Peyer's patch (tissue), 4 donors: ENCODE data around the gene SPATA18. TPM values are rescaled to one million over a fixed set of nuclear protein-coding genes. Genes with fewer than 3 reads are reported as not detected.

Experiments
- DNase-seq, 3 donors: peaks; one replicate each; pipeline ENCODE4 v3.0.0-alpha.2; 2017 to 2019
- H3K27ac ChIP-seq, 4 donors: fragments of 200-600 bp; sonication (generic); one replicate each; pipeline ENCODE4 v1.5.1; 2016 to 2019
- H3K27me3 ChIP-seq, 2 donors: fragments of 200-600 bp; sonication (generic); one replicate each; pipeline ENCODE4 v1.5.1; 2019
- H3K36me3 ChIP-seq, 3 donors: fragments of 200-600 bp; sonication (generic); one replicate each; pipeline ENCODE4 v1.5.1; 2016 to 2019
- H3K4me1 ChIP-seq, 4 donors: fragments of 200-600 bp; sonication (generic); one replicate each; pipeline ENCODE4 v1.5.1; 2016 to 2019
- H3K4me3 ChIP-seq, 4 donors: fragments of 200-600 bp; sonication (generic); 1 replicate in 3 of 4; 2 replicates in 1 of 4; pipeline ENCODE4 v1.5.1; 2016 to 2019; ENCODE audit warnings: mild to moderate bottlenecking in 1 of 4
- H3K9me3 ChIP-seq, 4 donors: fragments of 200-600 bp; sonication (generic); one replicate each; pipeline ENCODE4 v1.5.1; 2016 to 2019; ENCODE audit warnings: mild to moderate bottlenecking in 1 of 4
- CTCF ChIP-seq, 6 experiments: fragments of 450-650 bp in 4 of 6; fragments of 200-600 bp in 2 of 6; sonication (generic) in 1 of 6; IDR thresholded peaks; one replicate each; pipeline ENCODE4 v1.5.1; 2017 to 2019; ENCODE audit warnings: antibody characterized with exemption in 6 of 6, mild to moderate bottlenecking in 3 of 6, moderate library complexity in 1 of 6
- POLR2A ChIP-seq, 2 donors: fragments of 450-650 bp; IDR thresholded peaks; one replicate each; pipeline ENCODE4 v1.5.1; 2017; ENCODE audit warnings: antibody characterized with exemption in 2 of 2, mild to moderate bottlenecking in 2 of 2, moderate library complexity in 2 of 2
- total RNA-seq, 4 donors: library from RNA; depleted of rRNA; stranded (reverse); fragments of >200 nt; gene quantifications; one replicate each; pipeline ENCODE4 v1.1.0, GENCODE V29; 2016

SPATA18 gene
- total RNA-seq, 4 donors from 2014 or later = 3.4 to 10.3 (median 4.3) TPM

GRCh38 chr4:52142816-52143215 is 91.7 kb downstream of the SPATA18 start:
- no peaks in the 10 kb centered on the region for H3K36me3 ChIP-seq
- no peaks in the 10 kb centered on the region for H3K4me1 ChIP-seq
- DNase-seq = no peak
- H3K9me3 ChIP-seq = no peaks in the 10 kb centered on the region
- TF ChIP-seq CTCF (IDR thresholded peaks at IDR 0.05) = no peak
- TF ChIP-seq POLR2A (IDR thresholded peaks at IDR 0.05) = no peak
- no peaks in the 10 kb centered on the region for H3K27me3 ChIP-seq
- H3K4me3 ChIP-seq = no peak overlapping the region
- no peak overlapping the region for H3K27ac ChIP-seq

GRCh38 chr4:52143815-52144214 is 92.7 kb downstream of the SPATA18 start:
- TF ChIP-seq CTCF (IDR thresholded peaks at IDR 0.05) = no peak
- TF ChIP-seq POLR2A (IDR thresholded peaks at IDR 0.05) = no peak
- H3K4me1 ChIP-seq = no peaks in the 10 kb centered on the region
- H3K27me3 ChIP-seq = no peaks in the 10 kb centered on the region
- no peak overlapping the region for H3K4me3 ChIP-seq
- no peaks in the 10 kb centered on the region for H3K9me3 ChIP-seq
- no peak overlapping the region for H3K27ac ChIP-seq
- no peak for DNase-seq
- no peaks in the 10 kb centered on the region for H3K36me3 ChIP-seq

- no peaks in the 10 kb centered on the region for H3K9me3 ChIP-seq
- no peaks in the 10 kb centered on the region for H3K4me1 ChIP-seq
- DNase-seq = no peak
- H3K36me3 ChIP-seq = no peaks in the 10 kb centered on the region
- H3K27ac ChIP-seq = no peak overlapping the region
- no peak overlapping the region for H3K4me3 ChIP-seq
- no peaks in the 10 kb centered on the region for H3K27me3 ChIP-seq
- TF ChIP-seq CTCF (IDR thresholded peaks at IDR 0.05) (no peak), POLR2A (IDR thresholded peaks at IDR 0.05) (no peak)
Observed at GRCh38 chr4:52144372-52144771, 93.3 kb downstream of the SPATA18 start.

Other genes with a start within 250 kb of the SPATA18 start
- 10 to 100 TPM; 26.5 to 39.8 (median 28.8) TPM for gene DCUN1D4, start 208.2 kb upstream of the SPATA18 start, total RNA-seq
- 10 to 100 TPM in 3 of 4 donors, 1 to 10 TPM in 1; 1.7 to 53.4 (median 36.9) TPM for gene LRRC66, start 30.9 kb upstream of the SPATA18 start, total RNA-seq
- gene SGCB, start 13.0 kb upstream of the SPATA18 start, total RNA-seq = 10 to 100 TPM; 13.0 to 33.8 (median 21.5) TPM